Neutrophil (primary cell): ENCODE measurements around the gene SLC45A3.

Source experiments
- H3K27ac ChIP-seq: fragments of 200-600 bp; sonication (generic); 2 replicates; pipeline ENCODE4 v1.5.1; 2016; ENCODE audit warnings: mild to moderate bottlenecking, moderate library complexity
- H3K27me3 ChIP-seq: fragments of 200-600 bp; sonication (generic); 2 replicates; pipeline ENCODE4 v1.6.0; 2016; ENCODE audit warnings: mild to moderate bottlenecking
- H3K36me3 ChIP-seq: fragments of 200-600 bp; sonication (generic); 2 replicates; pipeline ENCODE4 v1.5.1; 2017
- H3K4me1 ChIP-seq, 2 experiments: fragments of 200-600 bp in 1 of 2; sonication (generic) in 1 of 2; 1 replicate in 1 of 2; 2 replicates in 1 of 2; pipeline versions ENCODE4 v1.5.1 to v1.6.1; 2013 to 2016; ENCODE audit warnings: low read depth in 1 of 2, low read length in 1 of 2, mild to moderate bottlenecking in 1 of 2, moderate library complexity in 1 of 2; ENCODE audit not compliant: control insufficient read depth in 1 of 2, insufficient read depth in 1 of 2
- H3K4me3 ChIP-seq, 2 experiments: fragments of 200-600 bp in 1 of 2; sonication (generic) in 1 of 2; 1 replicate in 1 of 2; 2 replicates in 1 of 2; pipeline ENCODE4 v1.5.1; 2013 to 2016; ENCODE audit warnings: low read depth in 1 of 2, low read length in 1 of 2, mild to moderate bottlenecking in 1 of 2, moderate library complexity in 1 of 2
- H3K9me3 ChIP-seq: fragments of 200-600 bp; sonication (generic); 2 replicates; pipeline ENCODE4 v1.5.1; 2016
- CTCF ChIP-seq: fragments of 200-600 bp; sonication (generic); IDR thresholded peaks from 2 replicates; pipeline ENCODE4 v1.5.1; 2016; ENCODE audit warnings: antibody characterized with exemption

SLC45A3 gene

GRCh38 chr1:205711105-205712048, 31.1 kb upstream of the SLC45A3 start:
- Histone ChIP-seq H3K36me3 (no peaks in the 10 kb centered on the region), H3K27ac (no peak overlapping the region), H3K9me3 (no peaks in the 10 kb centered on the region), H3K4me3 (no peak overlapping the region), H3K27me3 (no peaks in the 10 kb centered on the region), H3K4me1 (peaks cover 29 to 37% of the 10 kb centered on the region in 2 experiments)
- TF ChIP-seq CTCF: peak; percentile 57

- Histone ChIP-seq H3K4me3 (no peak overlapping the region), H3K4me1 (peaks cover 23 to 33% of the 10 kb centered on the region in 2 experiments), H3K9me3 (no peaks in the 10 kb centered on the region), H3K36me3 (no peaks in the 10 kb centered on the region), H3K27ac (no peak overlapping the region), H3K27me3 (no peaks in the 10 kb centered on the region)
- no peak for TF ChIP-seq CTCF
These were observed 30.1 kb upstream of the SLC45A3 start for GRCh38 chr1:205710201-205711062.

- H3K4me3 ChIP-seq: no peak overlapping the region
- TF ChIP-seq CTCF: no peak
- H3K4me1 ChIP-seq: peaks cover 22 to 33% of the 10 kb centered on the region in 2 experiments
- H3K9me3 ChIP-seq: no peaks in the 10 kb centered on the region
- no peaks in the 10 kb centered on the region for H3K36me3 ChIP-seq
- H3K27me3 ChIP-seq: no peaks in the 10 kb centered on the region
- no peak overlapping the region for H3K27ac ChIP-seq
These were observed 29.3 kb upstream of the SLC45A3 start for GRCh38 chr1:205709640-205710039.

- H3K4me3 ChIP-seq: no peak overlapping the region
- no peaks in the 10 kb centered on the region for H3K27me3 ChIP-seq
- no peak for TF ChIP-seq CTCF
- no peaks in the 10 kb centered on the region for H3K9me3 ChIP-seq
- H3K4me1 ChIP-seq: peaks cover 17 to 29% of the 10 kb centered on the region in 2 experiments
- H3K36me3 ChIP-seq: no peaks in the 10 kb centered on the region
- no peak overlapping the region for H3K27ac ChIP-seq
These were observed 28.7 kb upstream of the SLC45A3 start for GRCh38 chr1:205709059-205709398.

GRCh38 chr1:205706601-205707502, 26.5 kb upstream of the SLC45A3 start:
- H3K27me3 ChIP-seq: no peaks in the 10 kb centered on the region
- no peaks in the 10 kb centered on the region for H3K9me3 ChIP-seq
- no peak overlapping the region for H3K27ac ChIP-seq
- TF ChIP-seq CTCF: no peak
- peaks cover 11 to 21% of the 10 kb centered on the region in 2 experiments for H3K4me1 ChIP-seq
- no peak overlapping the region for H3K4me3 ChIP-seq
- H3K36me3 ChIP-seq: no peaks in the 10 kb centered on the region
